Hepatocyte (in vitro differentiated cells): ENCODE measurements around the gene JMJD1C.

Source experiments
- CTCF ChIP-seq: fragments of 200-600 bp; sonication (generic); IDR thresholded peaks from 2 replicates; pipeline ENCODE4 v1.5.1; 2016; ENCODE audit warnings: antibody characterized with exemption, mild to moderate bottlenecking; ENCODE audit not compliant: poor library complexity
- EZH2 ChIP-seq: fragments of 200-600 bp; sonication (generic); IDR thresholded peaks from 2 replicates; pipeline ENCODE4 v1.6.1; 2016; ENCODE audit warnings: antibody characterized with exemption, mild to moderate bottlenecking, borderline replicate concordance
- EZH2phosphoT487 ChIP-seq: fragments of 200-600 bp; sonication (generic); IDR thresholded peaks from one replicate; pipeline ENCODE4 v1.6.1; 2018; ENCODE audit warnings: antibody characterized with exemption, mild to moderate bottlenecking, low read depth, moderate library complexity; ENCODE audit not compliant: unreplicated experiment, severe bottlenecking

DNA sequence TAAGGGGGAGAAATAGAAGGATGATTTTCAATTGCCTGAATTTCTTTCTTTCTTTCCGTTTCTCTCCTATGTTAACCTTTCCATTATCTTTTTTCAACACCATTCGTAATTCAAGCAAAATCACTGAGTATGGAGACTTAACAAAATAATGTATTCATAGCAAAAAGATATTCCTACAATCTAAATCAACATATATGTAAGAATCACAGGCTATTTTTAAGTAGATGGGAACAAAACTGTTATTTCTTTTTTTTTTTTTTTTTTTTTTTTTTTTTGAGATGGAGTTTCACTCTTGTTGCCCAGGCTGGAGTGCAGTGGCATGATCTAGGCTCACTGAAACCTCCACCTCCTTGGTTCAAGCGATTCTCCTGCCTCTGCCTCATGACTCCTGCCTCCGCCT is 27.2 kb upstream of the JMJD1C start:
- no peak for TF ChIP-seq CTCF
- TF ChIP-seq EZH2, result no peak
- TF ChIP-seq EZH2phosphoT487, result no peak
